Spleen (tissue), 7 donors: Measurements from ENCODE around the gene PRXL2B.
"Not testable (repeated sequence)": the region's sequence is repeated elsewhere in the genome, so short reads cannot be mapped to it uniquely, and the experiment has no call there.

Experiments
- CTCF ChIP-seq, 11 experiments: fragments of 200-600 bp in 7 of 11; fragments of 450-650 bp in 4 of 11; sonication (generic) in 4 of 11; IDR thresholded peaks in 8 of 11; conservative IDR thresholded peaks in 3 of 11; 1 replicate in 7 of 11; 2 replicates in 4 of 11; pipeline versions ENCODE4 v1.4.0 to v1.8.0; 2016 to 2021; ENCODE audit warnings: antibody characterized with exemption in 11 of 11, inconsistent platforms in 4 of 11, mild to moderate bottlenecking in 1 of 11
- POLR2AphosphoS5 ChIP-seq, 3 donors: sonication (generic); formaldehyde crosslinking; IDR thresholded peaks; one replicate each; pipeline ENCODE4 v1.5.1; 2017; ENCODE audit warnings: antibody characterized with exemption in 3 of 3
- donor health status: DM: no; HTN: no; CAD: no; lungs with moderate emphysema.
- donor health status: DM: no; HTN: no; CAD: no.
- donor health status: DM: no; HTN: no; CAD: no.

GRCh38 chr1:2625748-2626147 is 39.2 kb downstream of the PRXL2B start:
- TF ChIP-seq POLR2AphosphoS5 (IDR thresholded peaks at IDR 0.05); CTCF (IDR thresholded peaks at IDR 0.05 in 8 of 11, conservative IDR thresholded peaks at IDR 0.05 in 3 of 11): not testable (repeated sequence)
